HepG2 (cell line): ENCODE data around the gene TMEM131L. TPM values are rescaled to one million over a fixed set of nuclear protein-coding genes. Genes with fewer than 3 reads are reported as not detected.

ENCODE experiments used
- ATAC-seq: fragments of 200-7000 bp; cut with Tn5 transposase; 3 replicates; pipeline ENCODE4 v1.9.1; 2020; ENCODE audit warnings: mild to moderate bottlenecking, moderate library complexity
- BruUV-seq: library from RNA; stranded (reverse); fragments of 400-500 nt; replicated peaks from 2 replicates; lab custom pipeline; 2021; lab: Mats Ljungman, UMichigan
- CTCF ChIA-PET: fragments of 300-600 bp; formaldehyde crosslinking; extraction: SDS; loops from one replicate; lab custom pipeline; 2021; ENCODE audit warnings: low total read pairs, inconsistent platforms, low intra/inter-chr PET ratio; lab: Yijun Ruan, JAX
- POLR2A ChIA-PET: fragments of 350-600 bp; sonication (Branson Sonifier 250); formaldehyde crosslinking; loops from one replicate; lab custom pipeline; 2020; ENCODE audit warnings: antibody characterized with exemption, inconsistent platforms; lab: Yijun Ruan, JAX
- DNase-seq: peaks from one replicate; pipeline ENCODE4 v3.0.0-alpha.2; 2015; ENCODE audit warnings: low spot score
- FAIRE-seq: peaks from 3 replicates; lab custom pipeline; 2011; peaks lifted over from hg19 to GRCh38; lab: Jason Lieb, UNC
- H2AFZ ChIP-seq: one replicate; pipeline ENCODE4 v1.6.1; 2011; ENCODE audit warnings: low read length, inconsistent platforms
- H3K27ac ChIP-seq: fragments of 300-600 bp; 3 replicates; pipeline ENCODE4 v1.8.0; 2011; ENCODE audit warnings: mixed run types, mild to moderate bottlenecking, mixed read lengths, low read length, inconsistent platforms; ENCODE audit not compliant: insufficient read depth; ENCODE audit errors: extremely low read length
- H3K27me3 ChIP-seq, 2 experiments: fragments of 200-600 bp in 1 of 2; 2 replicates in 1 of 2; 3 replicates in 1 of 2; pipeline versions ENCODE4 v1.6.0 to v1.8.0; 2011; ENCODE audit warnings: low read length in 2 of 2, mild to moderate bottlenecking in 2 of 2, moderate library complexity in 2 of 2, inconsistent platforms in 1 of 2; ENCODE audit not compliant: insufficient read depth in 2 of 2, control insufficient read depth in 1 of 2
- H3K36me3 ChIP-seq, 2 experiments: fragments of 200-600 bp in 1 of 2; replicated peaks in 1 of 2; 2 replicates in 1 of 2; 3 replicates in 1 of 2; pipeline versions ENCODE4 v1.5.1 to v1.8.0; 2011; ENCODE audit warnings: low read length in 2 of 2, inconsistent platforms in 1 of 2; ENCODE audit not compliant: insufficient read depth in 2 of 2, control insufficient read depth in 1 of 2
- H3K4me1 ChIP-seq: 2 replicates; pipeline ENCODE4 v1.5.1; 2012; ENCODE audit warnings: low read length, inconsistent platforms; ENCODE audit not compliant: insufficient read depth
- H3K4me2 ChIP-seq: 2 replicates; pipeline ENCODE4 v1.6.0; 2011; ENCODE audit warnings: low read depth, low read length, inconsistent platforms
- H3K4me3 ChIP-seq, 3 experiments: fragments of 200-600 bp in 1 of 3; sonication (generic), shearing (Covaris generic) in 1 of 3; replicated peaks in 1 of 3; 2 replicates each; pipeline ENCODE4 v1.5.1; 2011 to 2016; ENCODE audit warnings: low read length in 3 of 3, inconsistent platforms in 2 of 3, low read depth in 2 of 3, mild to moderate bottlenecking in 2 of 3, control low read depth in 1 of 3, mixed read lengths in 1 of 3; ENCODE audit not compliant: insufficient read depth in 1 of 3
- H3K79me2 ChIP-seq: one replicate; pipeline ENCODE4 v1.6.1; 2011; ENCODE audit warnings: low read length, inconsistent platforms; ENCODE audit not compliant: insufficient read depth
- H3K9ac ChIP-seq: 2 replicates; pipeline ENCODE4 v1.6.0; 2011; ENCODE audit warnings: mild to moderate bottlenecking, low read depth, low read length, inconsistent platforms; ENCODE audit not compliant: insufficient read depth
- H3K9me3 ChIP-seq: 2 replicates; pipeline ENCODE4 v1.5.1; 2012; ENCODE audit warnings: mild to moderate bottlenecking, low read length
- H4K20me1 ChIP-seq: 2 replicates; pipeline ENCODE4 v1.6.0; 2011; ENCODE audit warnings: inconsistent platforms, mild to moderate bottlenecking, low read length, moderate library complexity; ENCODE audit not compliant: insufficient read depth
- CBX5 ChIP-seq: sonication (generic); formaldehyde crosslinking; IDR thresholded peaks from 2 replicates; pipeline ENCODE4 v1.4.0; 2020; ENCODE audit warnings: missing genetic modification reagents, borderline replicate concordance
- NFIB ChIP-seq: sonication (generic); formaldehyde crosslinking; IDR thresholded peaks from 2 replicates; pipeline ENCODE4 v1.9.0; 2021; ENCODE audit warnings: missing genetic modification reagents, mild to moderate bottlenecking, borderline replicate concordance
- RORA ChIP-seq: sonication (generic); formaldehyde crosslinking; IDR thresholded peaks from 2 replicates; pipeline ENCODE4 v1.5.0; 2020; ENCODE audit warnings: mild to moderate bottlenecking, missing genetic modification reagents, moderate library complexity
- SP5 ChIP-seq: IDR thresholded peaks from 2 replicates; pipeline ENCODE4 v1.6.1; 2016; ENCODE audit warnings: low read depth, borderline replicate concordance
- ZIK1 ChIP-seq: sonication (generic); formaldehyde crosslinking; IDR thresholded peaks from 2 replicates; pipeline ENCODE4 v1.5.0; 2020; ENCODE audit warnings: mild to moderate bottlenecking, low read depth, missing genetic modification reagents, borderline replicate concordance
- ZKSCAN1 ChIP-seq: fragments of 150-350 bp; IDR thresholded peaks from 2 replicates; pipeline ENCODE4 v1.6.1; 2014; ENCODE audit warnings: low read length
- ZNF138 ChIP-seq: sonication (generic); formaldehyde crosslinking; IDR thresholded peaks from 2 replicates; pipeline ENCODE4 v1.5.0; 2020; ENCODE audit warnings: mild to moderate bottlenecking, low read depth, missing genetic modification reagents
- ZNF616 ChIP-seq: sonication (generic); formaldehyde crosslinking; IDR thresholded peaks from 2 replicates; pipeline ENCODE4 v1.5.0; 2020; ENCODE audit warnings: low read depth, mild to moderate bottlenecking, missing genetic modification reagents
- ZSCAN29 ChIP-seq: sonication (generic); formaldehyde crosslinking; conservative IDR thresholded peaks from 2 replicates; pipeline ENCODE4 v1.4.0; 2020; ENCODE audit warnings: mild to moderate bottlenecking, missing genetic modification reagents
- WGBS: methylation state at CpG from one replicate; pipeline ENCODE4 v1.1.6; 2017; ENCODE audit warnings: low lambda C conversion rate; 5-methylcytosine and 5-hydroxymethylcytosine counted together
- in situ Hi-C: cut with HindIII; loops from 2 replicates; pipeline ENCODE4 v1.10.0; 2017; ENCODE audit warnings: low pct_unique_long_range_greater_than_20kb; ENCODE audit not compliant: extremely low pct_ligation_motif_present
- intact Hi-C: fragments of 100-400 bp; cut with micrococcal nuclease; formaldehyde crosslinking; loops from one replicate; pipeline ENCODE4 v1.10.0; 2022; ENCODE audit not compliant: unreplicated experiment
- polyA plus RNA-seq, 8 experiments: library from polyadenylated mRNA; depleted of rRNA in 3 of 8; stranded (reverse) in 7 of 8; unstranded in 1 of 8; fragments of >200 nt; fragmentation: Illumina TruSeq in 4 of 8; extraction: Trizol in 4 of 8; gene quantifications; 2 replicates each; pipeline versions ENCODE4 v1.2.1 to v1.2.3, GENCODE V29; 2011 to 2016; ENCODE audit warnings: low read depth in 4 of 8, missing spikeins in 1 of 8, mixed read lengths in 1 of 8; ENCODE audit not compliant: insufficient read depth in 1 of 8
- total RNA-seq, 5 experiments: library from RNA; depleted of rRNA; stranded (reverse); fragments of >200 nt; fragmentation: Illumina TruSeq; extraction: Trizol; gene quantifications; 2 replicates each; pipeline ENCODE4 v1.2.3, GENCODE V29; 2016; ENCODE audit warnings: low read depth in 1 of 5
- TF ChIP-seq, protein P1 (sequence below): sonication (generic); formaldehyde crosslinking; conservative IDR thresholded peaks from 2 replicates; pipeline ENCODE4 v1.8.0; 2022; ENCODE audit warnings: low read depth, missing genetic modification reagents

The TMEM131L gene
- total and polyA plus RNA-seq, 2 of the 13 experiments (the other 11 are each of a cell fraction or from before 2014, with no cell fraction given) = 2.2 to 4.5 TPM

DNA sequence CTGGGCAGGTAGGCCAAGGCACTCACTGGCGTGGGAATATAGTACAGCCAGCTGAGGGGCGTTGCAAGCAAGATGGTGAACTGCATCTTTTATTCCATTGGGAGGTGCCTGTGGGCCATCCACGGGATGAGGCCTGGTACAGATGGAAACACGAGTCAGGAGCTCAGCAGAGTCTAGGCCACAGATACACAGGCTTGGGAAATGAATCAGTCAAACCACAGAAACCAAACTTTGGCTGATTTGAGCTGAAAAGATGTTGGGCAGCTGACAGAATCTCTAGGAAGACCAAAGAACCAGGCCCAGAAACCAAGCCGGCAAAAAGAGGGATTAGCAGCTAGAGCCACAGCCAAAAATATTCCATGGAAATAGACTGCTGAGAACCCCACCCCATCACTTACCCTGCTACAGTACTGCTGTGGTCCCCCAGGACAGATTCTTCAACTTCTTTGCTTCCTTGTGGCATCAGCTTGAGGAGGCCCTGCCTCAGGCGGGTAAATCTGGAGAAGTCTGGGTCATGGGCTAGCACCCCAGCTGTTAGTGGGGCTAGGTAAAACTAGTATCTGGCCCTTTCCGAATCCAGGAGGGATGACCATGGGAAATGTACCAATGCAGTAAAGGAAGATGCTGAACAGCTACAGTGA lies 75.4 kb downstream of the TMEM131L start:
- Histone ChIP-seq H3K9me3 (no peaks in the 10 kb centered on the region), H3K27me3 (no peaks in the 10 kb centered on the region), H3K4me2 (no peak overlapping the region), H3K4me1 (no peaks in the 10 kb centered on the region), H3K9ac (no peak overlapping the region), H3K36me3 (no peaks in the 10 kb centered on the region), H3K4me3 (no peak overlapping the region), H3K27ac (no peak overlapping the region), H4K20me1 (no peaks in the 10 kb centered on the region), H3K79me2 (no peaks in the 10 kb centered on the region), H2AFZ (no peak overlapping the region)
- intact Hi-C loops = no loop called here
- DNase-seq (no peak), ATAC-seq (no peak), FAIRE-seq (no peak)
- WGBS = 87% methylated on average over 6 of the region's 7 CpGs
- ChIA-PET CTCF (no interaction called here), POLR2A (no interaction called here)
- in situ Hi-C loops = no loop called here
- TF ChIP-seq SP5 (no peak), ZNF138 (CRISPR knock-in tag) (no peak), ZIK1 (CRISPR knock-in tag) (no peak), ZNF616 (CRISPR knock-in tag) (no peak), ZSCAN29 (CRISPR knock-in tag) (no peak), RORA (CRISPR knock-in tag) (no peak), CBX5 (no peak), NFIB (CRISPR knock-in tag) (no peak), ZKSCAN1 (no peak)
- TF ChIP-seq, protein P1, sequence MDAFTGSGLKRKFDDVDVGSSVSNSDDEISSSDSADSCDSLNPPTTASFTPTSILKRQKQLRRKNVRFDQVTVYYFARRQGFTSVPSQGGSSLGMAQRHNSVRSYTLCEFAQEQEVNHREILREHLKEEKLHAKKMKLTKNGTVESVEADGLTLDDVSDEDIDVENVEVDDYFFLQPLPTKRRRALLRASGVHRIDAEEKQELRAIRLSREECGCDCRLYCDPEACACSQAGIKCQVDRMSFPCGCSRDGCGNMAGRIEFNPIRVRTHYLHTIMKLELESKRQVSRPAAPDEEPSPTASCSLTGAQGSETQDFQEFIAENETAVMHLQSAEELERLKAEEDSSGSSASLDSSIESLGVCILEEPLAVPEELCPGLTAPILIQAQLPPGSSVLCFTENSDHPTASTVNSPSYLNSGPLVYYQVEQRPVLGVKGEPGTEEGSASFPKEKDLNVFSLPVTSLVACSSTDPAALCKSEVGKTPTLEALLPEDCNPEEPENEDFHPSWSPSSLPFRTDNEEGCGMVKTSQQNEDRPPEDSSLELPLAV (CRISPR knock-in tag) = no peak
- BruUV-seq = no TSS peak
